Inferior parietal cortex (tissue), 1 donor: ENCODE data around the gene OAS2.

ENCODE experiments used
- DNase-seq: peaks from one replicate; pipeline ENCODE4 v3.0.0-alpha.2; 2016; ENCODE audit errors: extremely low spot score

Gene OAS2

GRCh38 chr12:113019025-113019424 lies 40.7 kb downstream of the OAS2 start:
- no peak for DNase-seq

GRCh38 chr12:113021500-113021899 lies 43.2 kb downstream of the OAS2 start:
- no peak for DNase-seq

- no peak for DNase-seq
Observed at GRCh38 chr12:113022563-113023297, 44.4 kb downstream of the OAS2 start.

GRCh38 chr12:113027726-113028125 lies 49.4 kb downstream of the OAS2 start:
- DNase-seq: no peak

GRCh38 chr12:113030875-113031525 lies 52.7 kb downstream of the OAS2 start:
- peak; percentile 65 for DNase-seq

GRCh38 chr12:113039911-113040445 lies 61.7 kb downstream of the OAS2 start:
- no peak for DNase-seq

GRCh38 chr12:113040722-113041171 lies 62.4 kb downstream of the OAS2 start:
- no peak for DNase-seq

- no peak for DNase-seq
Observed at GRCh38 chr12:113041560-113041959, 63.2 kb downstream of the OAS2 start.

GRCh38 chr12:113043240-113043639 lies 64.9 kb downstream of the OAS2 start:
- DNase-seq: no peak

GRCh38 chr12:113044516-113044915 lies 66.2 kb downstream of the OAS2 start:
- DNase-seq: no peak

GRCh38 chr12:113048716-113049127 lies 70.4 kb downstream of the OAS2 start:
- DNase-seq: peak; percentile 89

GRCh38 chr12:113049976-113050742 lies 71.8 kb downstream of the OAS2 start:
- no peak for DNase-seq

GRCh38 chr12:113050795-113051194 lies 72.5 kb downstream of the OAS2 start:
- DNase-seq: no peak

GRCh38 chr12:113051759-113052158 lies 73.4 kb downstream of the OAS2 start:
- no peak for DNase-seq

GRCh38 chr12:113052326-113052725 lies 74.0 kb downstream of the OAS2 start:
- DNase-seq: no peak

- no peak for DNase-seq
Observed at GRCh38 chr12:113054948-113055486, 76.7 kb downstream of the OAS2 start.

- no peak for DNase-seq
Observed at GRCh38 chr12:113055594-113056380, 77.5 kb downstream of the OAS2 start.

GRCh38 chr12:113056381-113056630 lies 78.0 kb downstream of the OAS2 start:
- DNase-seq: no peak

GRCh38 chr12:113056631-113057488 lies 78.5 kb downstream of the OAS2 start, which contains the start of gene DTX1:
TSS of gene DTX1 (plus strand) at chr12:113056730. CDS start at chr12:113058193, 1,463 bp downstream.
- DNase-seq: no peak
